NCI-H2081 (cell line): Measurements from ENCODE around the gene PAN2.

ENCODE experiments used
- DNase-seq, 2 experiments: peaks; one replicate each; lab custom pipeline; 2025; lab: John Stamatoyannopoulos, UW

PAN2 gene

GRCh38 chr12:56267443-56268071 lies 66.2 kb downstream of the PAN2 start:
- DNase-seq: no peak

- DNase-seq: peak; percentile 84 to 85
These were observed 66.9 kb downstream of the PAN2 start, which contains the start of gene COQ10A for GRCh38 chr12:56266693-56267442. COQ10A (plus strand) TSS chr12:56266942; CDS start chr12:56267119, 177 bp downstream.
